A549 (cell line): ENCODE measurements around the gene OTOG. TPM values are rescaled to one million over a fixed set of nuclear protein-coding genes. Genes with fewer than 3 reads are reported as not detected.

Experiments
- ATAC-seq, 2 experiments: fragments of 200-7000 bp in 1 of 2; fragments of >200 bp in 1 of 2; cut with Nextera tagmentation in 1 of 2; cut with Tn5 transposase in 1 of 2; 3 replicates each; pipeline versions ENCODE4 v1.8.0 to v1.9.1; 2018 to 2020; ENCODE audit warnings: mild to moderate bottlenecking in 1 of 2, moderate library complexity in 1 of 2
- CTCF ChIA-PET: fragments of 300-600 bp; sonication (Branson Sonifier 250); formaldehyde crosslinking; extraction: SDS; loops from one replicate; lab custom pipeline; 2021; ENCODE audit warnings: antibody characterized with exemption, inconsistent platforms; lab: Yijun Ruan, JAX
- POLR2A ChIA-PET: fragments of 350-600 bp; formaldehyde crosslinking; extraction: SDS; loops from one replicate; lab custom pipeline; 2021; ENCODE audit warnings: antibody characterized with exemption, inconsistent platforms; lab: Yijun Ruan, JAX
- DNase-seq, 2 experiments: peaks; one replicate each; pipeline versions ENCODE4 v3.0.0 to v3.0.0-alpha.2; 2011 to 2016; ENCODE audit warnings: low read depth in 1 of 2, low spot score in 1 of 2
- FAIRE-seq: peaks from 2 replicates; lab custom pipeline; 2011; peaks lifted over from hg19 to GRCh38; lab: Jason Lieb, UNC
- H3K27ac ChIP-seq, 2 experiments: fragments of >200 bp; sonication (Bioruptor Twin); formaldehyde crosslinking; 3 replicates each; pipeline ENCODE4 v1.5.1; 2016 to 2017
- H3K4me1 ChIP-seq: fragments of >200 bp; sonication (Bioruptor Twin); formaldehyde crosslinking; 3 replicates; pipeline ENCODE4 v1.6.1; 2016
- H3K4me2 ChIP-seq: fragments of >200 bp; sonication (Bioruptor Twin); formaldehyde crosslinking; 3 replicates; pipeline ENCODE4 v1.6.1; 2016
- H3K4me3 ChIP-seq: fragments of >200 bp; sonication (Bioruptor Twin); formaldehyde crosslinking; 3 replicates; pipeline ENCODE4 v1.5.1; 2016
- H3K9me3 ChIP-seq: fragments of >200 bp; sonication (Bioruptor Twin); formaldehyde crosslinking; 3 replicates; pipeline ENCODE4 v1.6.1; 2016
- CBX2 ChIP-seq: fragments of 200-600 bp; sonication (generic); IDR thresholded peaks from 2 replicates; pipeline ENCODE4 v1.6.1; 2016; ENCODE audit warnings: low read depth, mild to moderate bottlenecking, borderline replicate concordance
- CEBPB ChIP-seq, 2 experiments: fragments of >200 bp in 1 of 2; sonication (Bioruptor Twin) in 1 of 2; formaldehyde crosslinking in 1 of 2; IDR thresholded peaks; 2 replicates each; pipeline ENCODE4 v1.6.1; 2012 to 2016
- EHMT2 ChIP-seq: fragments of 200-600 bp; sonication (generic); IDR thresholded peaks from 2 replicates; pipeline ENCODE4 v1.6.1; 2016; ENCODE audit warnings: antibody characterized with exemption, low read depth, mild to moderate bottlenecking, moderate library complexity
- FOSB ChIP-seq: fragments of 250-450 bp; sonication (Bioruptor Pico); IDR thresholded peaks from 2 replicates; pipeline ENCODE4 v1.5.0; 2020; ENCODE audit warnings: mild to moderate bottlenecking, moderate library complexity
- GATA3 ChIP-seq: IDR thresholded peaks from 2 replicates; pipeline ENCODE4 v1.6.1; 2012; ENCODE audit warnings: borderline replicate concordance
- HDAC2 ChIP-seq: fragments of 200-600 bp; sonication (generic); IDR thresholded peaks from 2 replicates; pipeline ENCODE4 v1.6.1; 2016
- HMGXB4 ChIP-seq: fragments of 250-450 bp; sonication (Bioruptor Pico); IDR thresholded peaks from 2 replicates; pipeline ENCODE4 v1.5.0; 2021; ENCODE audit warnings: mild to moderate bottlenecking, moderate library complexity, borderline replicate concordance
- HOXA7 ChIP-seq: fragments of 250-450 bp; sonication (Bioruptor Pico); IDR thresholded peaks from 2 replicates; pipeline ENCODE4 v1.5.0; 2020; ENCODE audit warnings: mild to moderate bottlenecking, moderate library complexity
- MAFK ChIP-seq: fragments of 450-650 bp; IDR thresholded peaks from 2 replicates; pipeline ENCODE4 v1.6.1; 2014; ENCODE audit not compliant: partially characterized antibody
- MAZ ChIP-seq: fragments of 150-350 bp; IDR thresholded peaks from 2 replicates; pipeline ENCODE4 v1.6.1; 2014; ENCODE audit warnings: antibody characterized with exemption, low read depth, low read length, borderline replicate concordance
- NFE2L2 ChIP-seq: fragments of 150-350 bp; conservative IDR thresholded peaks from 2 replicates; pipeline ENCODE4 v1.6.1; 2014; ENCODE audit warnings: low read length
- NR3C1 ChIP-seq: fragments of >200 bp; sonication (Bioruptor Twin); formaldehyde crosslinking; IDR thresholded peaks from 3 replicates; pipeline ENCODE4 v1.6.1; 2017
- RNF2 ChIP-seq: fragments of 200-600 bp; sonication (generic); IDR thresholded peaks from 2 replicates; pipeline ENCODE4 v1.6.1; 2016; ENCODE audit warnings: low read depth, mild to moderate bottlenecking, antibody characterized with exemption, moderate library complexity, borderline replicate concordance
- TP53 ChIP-seq: fragments of 250-450 bp; sonication (Bioruptor Pico); IDR thresholded peaks from 2 replicates; pipeline ENCODE4 v1.5.0; 2021; ENCODE audit warnings: mild to moderate bottlenecking, moderate library complexity
- USF2 ChIP-seq: fragments of 450-650 bp; IDR thresholded peaks from 2 replicates; pipeline ENCODE4 v1.6.1; 2014; ENCODE audit warnings: antibody characterized with exemption
- ZFP36 ChIP-seq: fragments of 450-650 bp; IDR thresholded peaks from 2 replicates; pipeline ENCODE4 v1.6.1; 2014; ENCODE audit warnings: borderline replicate concordance; ENCODE audit not compliant: partially characterized antibody
- WGBS: methylation state at CpG from one replicate; pipeline ENCODE4 v1.1.6; 2017; ENCODE audit errors: missing lambda C conversion rate; 5-methylcytosine and 5-hydroxymethylcytosine counted together
- polyA plus RNA-seq, 4 experiments: library from polyadenylated mRNA; depleted of rRNA in 3 of 4; stranded (reverse); fragments of >200 nt; fragmentation: RNase III in 1 of 4; extraction: RNeasy Plus Mini Kit Qiagen cat#74134 plus additional on column Dnase treatment in 1 of 4; gene quantifications; 2 replicates in 3 of 4; 3 replicates in 1 of 4; pipeline ENCODE4 v1.2.3, GENCODE V29; 2011 to 2017
- TF ChIP-seq, protein P1 (sequence below): fragments of 250-450 bp; sonication (Bioruptor Pico); IDR thresholded peaks from 2 replicates; pipeline ENCODE4 v1.5.0; 2020; ENCODE audit warnings: low read depth, mild to moderate bottlenecking, moderate library complexity

OTOG gene
- polyA plus RNA-seq, 2 of the 4 experiments (the other 2 are of a cell fraction) = not detected

DNA sequence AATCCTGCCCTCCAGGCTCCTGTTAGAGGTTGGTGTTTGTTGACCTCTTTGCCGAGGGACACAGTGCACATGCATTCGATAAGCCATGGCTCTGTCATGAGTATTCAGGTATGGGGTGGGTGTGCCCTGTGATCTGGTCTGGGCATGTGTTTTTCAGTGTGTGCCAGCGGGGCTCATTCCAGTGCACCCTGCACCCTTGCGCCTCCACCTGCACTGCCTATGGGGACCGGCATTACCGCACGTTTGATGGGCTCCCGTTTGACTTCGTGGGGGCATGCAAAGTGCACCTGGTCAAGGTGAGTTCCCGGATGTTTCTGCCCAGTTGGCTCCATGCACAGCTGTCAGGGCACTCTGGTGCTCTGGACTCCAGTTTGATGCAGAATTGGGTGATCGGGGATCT, 44.2 kb downstream of the OTOG start:
- FAIRE-seq (no peak), DNase-seq (no peak), ATAC-seq (no peak)
- H3K4me1 ChIP-seq = no peaks in the 10 kb centered on the region
- H3K27ac ChIP-seq = no peak overlapping the region
- no peaks in the 10 kb centered on the region; the same call in 2 of the 3 replicates for H3K9me3 ChIP-seq
- H3K4me3 ChIP-seq = no peak overlapping the region
- 35% methylated on average over 11 of the region's 11 CpGs for WGBS
- TF ChIP-seq MAFK (no peak), ZFP36 (no peak)
- ChIA-PET POLR2A (no interaction called here), CTCF (interaction anchor here (1.0 kb wide), 1 partner anchor 139 kb away, joined by 5 read pairs; no protein-coding TSS in a partner anchor)
- H3K4me2 ChIP-seq = no peak overlapping the region

DNA sequence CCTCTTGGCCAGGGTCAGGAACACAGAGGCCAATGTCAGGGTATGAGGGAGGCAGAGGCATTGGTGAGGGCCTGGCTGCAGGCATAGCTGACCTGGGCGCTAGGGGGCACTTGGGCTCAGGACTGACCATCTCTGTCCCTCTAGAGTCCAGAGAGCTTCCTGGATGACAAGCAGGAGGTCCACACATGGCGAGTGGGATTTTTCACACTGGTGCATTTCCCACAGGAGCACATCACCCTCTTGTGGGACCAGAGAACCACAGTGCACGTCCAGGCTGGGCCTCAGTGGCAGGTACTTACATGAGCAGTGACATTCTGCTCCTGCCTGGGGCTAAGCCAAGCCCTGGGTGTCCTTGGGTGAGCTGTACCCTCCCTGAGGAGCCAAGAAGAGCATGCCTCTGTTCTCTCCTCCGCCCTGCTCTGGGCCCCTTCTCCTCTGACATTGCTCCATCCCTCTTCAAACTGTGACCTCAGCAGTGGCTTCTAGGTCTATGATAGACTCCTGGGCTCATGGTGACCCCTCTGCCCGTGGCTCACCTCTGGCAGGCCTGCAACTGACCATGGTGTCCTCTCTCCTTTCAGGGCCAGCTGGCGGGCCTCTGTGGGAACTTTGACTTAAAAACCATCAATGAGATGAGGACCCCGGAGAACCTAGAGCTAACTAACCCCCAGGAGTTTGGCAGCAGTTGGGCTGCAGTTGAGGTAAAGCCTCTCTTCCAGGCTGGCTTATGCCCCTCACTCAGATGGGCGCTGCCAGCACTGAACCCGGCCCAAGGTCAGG, 46.6 kb downstream of the OTOG start:
- no peak overlapping the region for H3K27ac ChIP-seq
- 12% methylated on average over 6 of the region's 9 CpGs for WGBS
- H3K4me3 ChIP-seq = no peak overlapping the region
- ChIA-PET CTCF (interaction anchor here (5.1 kb wide), 1 partner anchor 385 kb away, joined by 18 read pairs; no protein-coding TSS in a partner anchor), POLR2A (no interaction called here)
- no peaks in the 10 kb centered on the region for H3K4me1 ChIP-seq
- FAIRE-seq (no peak), ATAC-seq (peak in 1 of 2 experiments; percentile 62; a peak in 3 of 6 replicates), DNase-seq (no peak)
- no peak overlapping the region for H3K4me2 ChIP-seq
- TF ChIP-seq GATA3 (no peak), EHMT2 (no peak), MAZ (no peak), HOXA7 (no peak), NR3C1 (no peak), ZFP36 (no peak), USF2 (no peak), RNF2 (no peak), FOSB (CRISPR knock-in tag) (no peak), CEBPB (IDR thresholded peaks at IDR 0.05) (no peak), HDAC2 (no peak), MAFK (no peak)
- TF ChIP-seq, protein P1, sequence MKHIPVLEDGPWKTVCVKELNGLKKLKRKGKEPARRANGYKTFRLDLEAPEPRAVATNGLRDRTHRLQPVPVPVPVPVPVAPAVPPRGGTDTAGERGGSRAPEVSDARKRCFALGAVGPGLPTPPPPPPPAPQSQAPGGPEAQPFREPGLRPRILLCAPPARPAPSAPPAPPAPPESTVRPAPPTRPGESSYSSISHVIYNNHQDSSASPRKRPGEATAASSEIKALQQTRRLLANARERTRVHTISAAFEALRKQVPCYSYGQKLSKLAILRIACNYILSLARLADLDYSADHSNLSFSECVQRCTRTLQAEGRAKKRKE (CRISPR knock-in tag) = no peak
- no peaks in the 10 kb centered on the region; the same call in 2 of the 3 replicates for H3K9me3 ChIP-seq

GRCh38 chr11:17594686-17595192, 47.7 kb downstream of the OTOG start:
- TF ChIP-seq TP53 (no peak), CBX2 (no peak), HMGXB4 (no peak), NFE2L2 (no peak)
- TF ChIP-seq, protein P1 (CRISPR knock-in tag) = no peak
- 19% methylated on average over 5 of the region's 5 CpGs for WGBS
- FAIRE-seq (no peak), DNase-seq (no peak), ATAC-seq (no peak)
- Histone ChIP-seq H3K4me3 (no peak overlapping the region), H3K4me1 (no peaks in the 10 kb centered on the region), H3K4me2 (no peak overlapping the region), H3K9me3 (no peaks in the 10 kb centered on the region; the same call in 2 of the 3 replicates), H3K27ac (no peak overlapping the region)
- CTCF ChIA-PET = interaction anchor here (3.2 to 5.1 kb wide), 2 partner anchors 136 to 384 kb away, joined by 17 to 18 read pairs; no protein-coding TSS in a partner anchor
- POLR2A ChIA-PET = no interaction called here
